HPDE6-E6E7 (cell line): ENCODE data around the gene PAXX.
A peak's percentile ranks its signal among the peaks of the same experiment; 100 is the strongest.
"Not testable (repeated sequence)": the region's sequence is repeated elsewhere in the genome, so short reads cannot be mapped to it uniquely, and the experiment has no call there.

Source experiments
- DNase-seq: peaks from one replicate; pipeline ENCODE4 v3.0.0; 2011; ENCODE audit warnings: missing footprints; ENCODE audit errors: extremely low spot score

Gene PAXX

DNA sequence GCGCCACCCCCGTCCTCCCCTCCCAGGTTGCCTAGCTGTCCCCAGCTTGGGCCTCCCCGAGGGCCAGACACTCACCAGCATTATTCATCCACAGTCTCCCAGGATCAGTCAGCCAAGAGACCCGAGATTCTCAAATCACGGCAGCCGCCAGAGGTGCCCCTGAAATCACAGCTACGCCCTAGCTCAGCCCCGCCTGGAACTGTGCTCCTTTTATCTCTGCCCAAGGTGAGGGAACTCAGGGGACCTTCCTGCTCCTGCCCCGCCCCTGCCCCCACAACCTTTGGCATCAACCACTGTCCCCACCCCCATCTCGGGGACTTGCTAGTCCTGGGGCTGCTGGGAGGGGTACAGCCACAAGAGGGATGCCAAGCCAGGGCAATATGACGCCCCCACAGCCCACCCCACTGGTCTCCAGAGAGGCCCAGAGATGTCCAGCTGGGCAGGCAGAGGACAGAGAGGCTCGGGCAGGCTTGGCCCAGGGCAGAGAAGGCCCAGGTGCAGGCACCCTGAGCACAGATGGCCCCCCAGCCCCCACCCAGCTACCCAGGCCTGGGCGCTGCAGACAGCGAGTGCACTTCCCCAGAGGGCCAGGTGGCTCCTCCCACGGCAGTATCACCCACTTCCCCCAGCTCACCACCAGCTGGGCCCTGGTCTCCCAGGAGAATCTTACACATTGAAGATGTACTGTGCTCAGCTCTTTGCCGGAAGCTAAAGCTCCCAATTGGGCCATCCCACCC lies 39.9 kb downstream of the PAXX start, which contains the start of gene FUT7:
Gene FUT7 (minus strand): TSS at position 185 of the 737 bp plus-strand sequence. CDS start 97 bp downstream, at position 88.
- DNase-seq = no peak

DNA sequence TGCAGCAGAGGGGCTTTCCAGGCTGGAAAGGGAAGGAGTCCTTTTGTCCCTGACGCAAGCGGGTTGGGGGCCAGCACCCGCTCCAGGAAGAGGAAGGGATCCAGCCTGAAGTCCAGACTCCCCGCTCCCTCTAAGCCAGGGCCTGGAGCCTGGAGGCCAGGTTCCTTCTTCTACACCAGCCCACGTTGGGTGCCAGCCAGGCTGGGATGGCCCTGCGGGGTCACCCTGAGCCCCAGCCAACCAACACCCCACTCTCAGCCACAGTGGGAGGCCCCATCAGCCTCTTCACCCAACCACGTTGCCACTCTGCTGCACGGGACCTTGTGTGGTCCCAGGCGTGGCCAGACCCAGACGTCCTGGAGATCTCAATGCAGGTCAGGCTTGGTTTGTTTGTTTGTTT lies 40.6 kb downstream of the PAXX start:
- no peak for DNase-seq

DNA sequence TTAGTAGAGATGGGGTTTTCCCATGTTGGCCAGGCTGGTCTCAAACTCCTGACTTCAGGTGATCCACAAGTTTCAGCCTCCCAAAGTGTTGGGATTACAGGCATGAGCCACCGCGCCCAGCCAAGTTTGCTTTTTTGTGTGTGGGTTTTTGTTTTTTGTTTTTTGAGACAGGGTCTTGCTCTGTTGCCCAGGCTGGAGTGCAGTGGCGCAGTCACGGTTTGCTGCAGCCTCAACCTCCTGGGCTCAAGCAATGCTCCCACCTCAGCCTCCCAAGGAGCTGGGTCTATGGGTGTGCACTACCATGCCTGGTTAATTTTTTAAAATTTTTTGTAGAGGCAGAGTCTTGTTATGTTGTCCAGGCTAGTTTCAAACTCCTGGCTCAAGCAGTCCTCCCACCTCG lies 41.3 kb downstream of the PAXX start:
- not testable (repeated sequence) for DNase-seq

DNA sequence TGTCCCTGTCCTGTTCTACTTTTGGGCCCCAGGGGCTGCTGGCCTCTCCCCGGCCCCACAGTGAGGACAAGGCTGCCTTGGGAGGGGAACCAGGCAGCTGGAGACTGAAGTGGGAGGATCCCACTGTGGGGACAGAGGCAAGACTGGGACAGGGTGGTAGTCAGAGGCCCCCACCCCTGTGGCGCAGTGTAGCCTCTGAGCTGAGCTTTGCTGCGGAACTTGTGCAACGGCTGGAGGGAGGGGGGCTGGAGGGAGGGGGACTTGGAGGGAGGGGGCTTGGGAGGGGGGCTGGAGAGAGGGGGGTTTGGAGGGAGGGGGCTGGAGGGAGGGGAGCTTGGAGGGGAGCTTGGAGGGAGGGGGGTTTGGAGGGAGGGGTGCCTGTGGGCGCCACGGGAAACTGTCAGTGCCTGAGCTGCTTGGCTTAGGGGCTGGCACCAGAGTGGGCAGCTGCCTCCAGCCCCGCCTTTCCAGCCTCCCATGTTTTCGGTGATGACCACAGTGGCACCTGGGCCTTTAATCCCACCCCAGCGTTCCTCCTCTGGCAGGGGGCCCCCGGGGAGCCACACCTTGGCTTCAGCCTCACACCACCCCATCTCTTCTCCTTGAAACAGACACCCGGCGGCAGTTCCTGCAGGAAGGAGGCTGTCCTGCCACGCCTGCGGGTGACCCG lies 42.0 kb downstream of the PAXX start:
- DNase-seq = no peak

DNA sequence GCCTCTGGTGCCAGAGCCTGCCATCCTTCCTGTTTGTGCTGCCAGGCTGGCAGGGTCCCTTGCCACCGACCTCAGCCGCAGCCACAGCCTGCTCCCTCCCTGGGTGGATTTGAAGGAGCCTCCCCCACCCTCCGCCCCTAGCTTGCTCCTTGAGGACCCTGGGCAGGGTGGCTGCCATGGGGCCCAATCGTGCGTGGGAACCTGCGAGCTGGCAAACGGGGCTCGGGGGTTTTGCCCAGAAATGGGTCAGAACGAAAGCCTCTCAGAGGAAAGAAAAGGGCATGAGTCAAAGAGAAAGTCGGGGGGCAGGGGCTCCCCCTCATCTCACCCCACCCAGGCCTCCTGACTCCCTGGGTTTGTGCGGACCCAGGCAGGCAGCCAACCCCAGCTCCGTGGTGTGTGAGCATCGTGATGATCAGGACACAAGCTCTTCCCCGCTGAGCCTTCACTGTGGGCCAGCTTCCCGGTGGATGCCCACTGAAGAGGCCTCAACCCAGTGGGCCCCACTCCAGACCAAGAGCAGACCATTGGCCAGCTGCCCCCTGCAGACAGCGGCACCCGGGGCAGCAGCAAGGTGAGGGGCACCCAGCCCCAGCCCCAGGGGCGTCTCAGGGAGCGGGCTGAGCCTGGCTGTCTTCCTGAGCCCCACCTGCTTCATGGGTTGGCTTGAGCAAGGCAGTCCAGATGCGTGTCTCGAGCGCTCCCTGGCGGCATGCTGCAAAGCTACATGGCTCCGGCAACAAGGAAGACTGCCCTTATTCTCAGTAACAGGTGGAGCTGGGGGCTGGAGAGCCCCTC lies 42.7 kb downstream of the PAXX start:
- DNase-seq = peak; percentile 89

DNA sequence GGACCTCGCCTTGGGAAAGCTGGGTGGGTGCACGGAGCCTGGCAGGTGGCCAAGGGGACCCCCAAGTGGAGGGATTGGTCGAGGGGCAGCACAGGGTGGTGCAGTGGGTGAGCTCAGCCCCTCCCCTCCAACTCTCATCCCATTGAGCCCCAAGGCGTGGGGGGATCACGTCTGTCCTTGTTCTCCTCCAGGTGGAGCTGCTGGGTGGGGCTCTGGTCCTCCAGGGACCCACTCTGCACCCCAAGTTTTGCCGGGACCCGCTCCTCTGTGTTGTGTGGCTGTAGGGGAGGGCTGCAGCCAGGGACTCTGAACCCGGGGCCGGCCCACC lies 43.2 kb downstream of the PAXX start:
- DNase-seq = no peak

DNA sequence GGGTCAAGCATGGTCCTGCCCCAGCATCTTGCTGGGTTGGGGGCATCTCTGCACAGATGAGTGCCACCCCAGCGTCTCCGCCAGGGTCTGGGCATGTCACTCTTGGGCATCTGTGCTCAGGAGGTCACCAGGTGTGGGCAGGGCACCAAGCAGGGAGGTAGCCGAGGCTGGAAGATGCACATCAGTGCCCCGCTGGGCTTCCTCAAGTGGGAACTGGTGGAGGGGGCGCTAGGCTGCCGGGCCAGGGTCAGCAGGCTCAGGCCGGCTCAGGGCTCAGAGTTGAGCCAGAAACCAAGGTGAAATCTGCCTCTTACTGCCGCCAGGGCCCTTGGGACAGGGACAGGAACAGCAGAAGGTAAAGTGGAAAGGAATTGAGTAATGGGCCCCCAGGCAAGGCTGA lies 43.7 kb downstream of the PAXX start:
- DNase-seq = no peak

DNA sequence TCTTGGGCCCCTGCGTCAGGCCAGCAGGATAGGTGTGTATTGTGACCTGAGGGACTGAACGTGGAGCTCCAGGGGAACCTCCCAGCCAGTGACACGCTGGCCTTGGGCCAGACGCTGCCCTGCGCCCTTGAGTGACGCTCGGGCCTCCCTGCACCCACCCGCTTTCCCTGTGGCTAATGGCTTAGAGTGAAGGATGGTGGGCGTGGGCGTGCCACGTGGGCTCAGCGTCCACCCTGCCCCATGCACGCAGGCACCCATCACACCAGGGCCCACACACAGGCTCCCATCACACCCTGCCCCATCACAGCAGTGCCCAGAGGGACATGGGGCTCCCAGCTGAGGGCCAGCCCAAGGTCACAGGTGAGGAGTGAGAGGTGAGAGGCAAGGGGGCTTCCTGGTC lies 44.8 kb downstream of the PAXX start:
- no peak for DNase-seq

DNA sequence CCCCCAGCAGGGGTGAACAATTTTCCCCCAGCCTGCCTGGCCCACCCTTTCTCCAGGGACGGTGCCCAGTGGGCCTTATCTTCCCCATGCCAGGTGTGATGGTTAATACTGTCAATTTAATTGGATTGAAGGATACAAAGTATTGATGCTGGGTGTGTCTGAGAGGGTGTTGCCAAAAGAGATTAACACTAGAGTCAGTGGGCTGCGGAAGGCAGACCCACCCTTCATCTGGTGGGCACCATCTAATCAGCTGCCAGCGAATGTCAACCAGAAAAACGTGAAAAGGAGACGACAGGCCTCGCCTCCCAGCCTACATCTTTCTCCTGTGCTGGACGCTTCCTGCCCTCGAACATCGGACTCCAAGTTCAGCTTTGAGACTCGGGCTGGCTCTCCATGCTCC lies 45.3 kb downstream of the PAXX start:
- DNase-seq = no peak

DNA sequence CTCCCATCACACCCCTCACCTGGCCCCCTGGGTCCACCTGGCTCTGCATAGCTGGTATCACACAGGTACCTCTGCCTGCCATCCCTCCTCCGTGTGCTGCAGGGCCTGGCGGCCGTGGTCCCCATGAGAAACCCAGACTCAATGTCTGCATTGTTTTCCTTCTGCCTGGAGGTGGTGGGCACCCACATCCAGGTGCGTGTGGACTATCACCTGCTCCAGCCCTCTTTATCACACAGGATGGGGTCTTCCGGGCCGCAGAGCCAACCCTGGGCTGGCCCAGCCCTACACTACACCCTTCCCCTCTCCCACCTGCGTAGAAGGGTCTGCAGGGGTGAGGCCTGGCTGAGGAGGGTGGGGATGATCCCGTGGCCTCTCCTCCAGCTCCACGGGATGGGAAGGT lies 46.7 kb downstream of the PAXX start:
- DNase-seq = no peak

DNA sequence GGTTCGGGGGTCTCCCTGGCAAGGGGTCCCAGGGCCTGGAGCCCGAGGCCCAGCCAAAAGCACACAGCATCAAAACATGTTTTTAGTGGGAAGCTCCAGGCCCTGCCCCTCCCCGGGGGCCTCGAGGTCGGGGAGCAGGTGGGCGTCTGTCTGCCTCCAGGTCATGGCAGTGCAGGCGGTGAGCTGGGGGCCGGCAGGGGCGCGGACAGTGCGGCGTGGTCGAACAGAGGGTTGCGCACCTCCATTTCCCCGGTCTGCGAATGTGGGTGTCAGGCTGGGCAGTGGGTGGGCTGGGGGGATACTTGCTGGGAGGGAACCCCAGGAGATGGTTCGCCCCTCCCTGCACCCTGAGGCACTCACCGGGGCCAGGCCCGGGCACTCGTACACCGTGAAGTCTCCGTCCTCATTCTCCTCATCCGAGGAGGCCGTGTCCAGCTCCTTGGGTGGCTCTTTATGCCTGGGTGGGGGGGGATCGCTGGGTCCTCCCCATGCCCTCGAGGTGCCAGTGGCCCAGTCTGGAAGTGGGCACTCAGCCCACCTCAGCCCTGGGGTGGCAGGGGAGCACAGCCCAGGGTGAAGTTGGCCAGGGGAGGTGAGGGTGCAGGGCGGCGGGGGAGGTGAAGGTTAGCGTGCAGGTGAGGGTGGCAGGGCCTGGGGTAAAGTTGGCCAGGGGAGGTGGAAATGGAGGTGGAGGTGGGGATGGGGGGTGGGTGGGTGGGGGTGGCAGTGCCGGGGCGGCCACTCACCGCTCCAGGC lies 47.6 kb downstream of the PAXX start:
- DNase-seq = no peak

DNA sequence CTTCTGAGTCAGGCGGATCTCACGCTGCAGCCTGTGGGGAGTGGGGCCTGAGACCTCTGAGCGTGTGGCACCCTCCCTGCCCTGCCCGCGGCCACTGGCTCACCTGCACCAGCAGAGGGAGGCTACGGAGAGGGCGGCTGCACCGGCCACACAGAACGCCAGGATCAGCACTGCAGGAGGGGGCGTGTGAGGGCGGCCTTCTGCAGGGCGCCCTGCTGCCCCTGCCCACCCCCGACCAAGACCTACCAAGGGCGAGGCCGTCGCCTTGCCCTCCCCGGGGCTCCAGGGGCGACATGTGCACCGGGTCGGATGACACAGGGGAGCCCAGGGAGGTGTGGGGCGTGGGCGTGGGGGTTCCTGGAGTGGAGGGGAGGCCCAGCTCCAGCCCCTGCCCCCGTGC lies 48.3 kb downstream of the PAXX start:
- DNase-seq = no peak

DNA sequence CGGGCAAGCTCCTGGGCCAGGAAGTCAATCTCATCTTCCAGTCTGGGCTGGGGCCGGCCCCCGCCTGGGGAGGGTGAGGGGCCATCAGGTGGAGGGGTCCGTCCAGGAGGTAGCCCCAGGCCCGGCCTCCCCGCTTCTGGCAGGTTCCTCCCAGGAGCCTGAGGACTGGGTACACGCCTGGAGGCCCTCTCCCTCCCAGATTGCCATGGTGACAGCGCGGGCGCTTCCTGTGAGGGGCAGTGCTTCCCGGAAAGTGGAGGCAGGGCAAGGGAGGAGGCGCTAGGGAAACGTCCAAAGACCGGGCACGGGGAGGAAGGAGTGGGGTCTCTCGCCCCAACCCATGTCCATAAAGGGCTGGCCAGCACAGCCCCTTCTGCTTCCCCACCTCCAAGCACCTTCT lies 48.9 kb downstream of the PAXX start:
- DNase-seq = no peak

DNA sequence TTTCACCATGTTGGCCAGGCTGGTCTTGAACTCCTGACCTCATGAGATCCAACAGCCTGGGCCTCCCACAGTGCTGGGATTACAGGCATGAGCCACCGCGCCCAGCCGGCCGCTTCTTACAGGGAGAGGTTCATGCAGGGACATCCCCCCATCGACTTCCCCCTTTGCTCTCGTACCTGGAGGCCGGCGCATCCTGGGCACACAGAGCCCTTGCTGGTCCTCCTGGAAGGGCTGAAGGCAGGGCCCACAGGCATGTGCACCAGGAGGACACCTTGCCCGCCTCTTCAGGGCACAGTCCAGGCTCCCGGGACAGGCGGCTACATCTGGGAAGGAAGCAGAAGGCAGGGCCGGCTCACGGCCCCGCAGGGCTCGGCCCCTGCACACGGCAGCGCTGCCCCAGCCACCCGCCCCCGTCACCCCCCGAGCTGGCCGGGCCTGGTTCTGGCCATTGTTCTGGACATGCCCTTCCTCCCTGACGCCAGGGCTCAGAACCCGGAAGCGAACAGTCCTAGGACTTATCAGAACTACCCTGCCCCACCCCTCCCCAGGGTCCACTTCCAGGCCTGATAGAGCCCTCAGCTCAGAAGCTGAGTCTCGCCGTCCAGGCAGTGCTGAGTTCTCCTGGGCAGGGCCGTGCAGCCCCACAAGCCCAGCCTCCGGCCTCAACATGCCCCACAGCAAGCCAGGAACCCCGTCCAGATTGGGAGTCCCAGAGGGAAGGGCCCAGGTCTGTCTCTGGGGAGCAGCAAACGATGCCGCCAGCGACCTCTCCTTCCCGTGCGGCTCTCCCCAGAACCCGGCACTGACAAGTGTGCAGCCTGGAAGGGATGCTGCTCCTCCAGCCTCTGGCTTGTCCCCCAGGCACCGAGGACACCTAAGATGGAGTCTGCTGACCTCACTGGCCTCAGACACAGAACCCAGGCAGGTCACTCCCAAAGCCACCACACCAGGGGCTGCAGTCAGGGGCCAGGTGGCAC lies 50.8 kb downstream of the PAXX start:
- DNase-seq = no peak
